Activated gamma-delta T cell (primary cell): Measurements from ENCODE around the gene BAIAP2L2.
"Not testable (repeated sequence)": the region's sequence is repeated elsewhere in the genome, so short reads cannot be mapped to it uniquely, and the experiment has no call there.

ENCODE experiments used
- DNase-seq: peaks from one replicate; lab custom pipeline; 2025; lab: John Stamatoyannopoulos, UW

BAIAP2L2 gene

DNA sequence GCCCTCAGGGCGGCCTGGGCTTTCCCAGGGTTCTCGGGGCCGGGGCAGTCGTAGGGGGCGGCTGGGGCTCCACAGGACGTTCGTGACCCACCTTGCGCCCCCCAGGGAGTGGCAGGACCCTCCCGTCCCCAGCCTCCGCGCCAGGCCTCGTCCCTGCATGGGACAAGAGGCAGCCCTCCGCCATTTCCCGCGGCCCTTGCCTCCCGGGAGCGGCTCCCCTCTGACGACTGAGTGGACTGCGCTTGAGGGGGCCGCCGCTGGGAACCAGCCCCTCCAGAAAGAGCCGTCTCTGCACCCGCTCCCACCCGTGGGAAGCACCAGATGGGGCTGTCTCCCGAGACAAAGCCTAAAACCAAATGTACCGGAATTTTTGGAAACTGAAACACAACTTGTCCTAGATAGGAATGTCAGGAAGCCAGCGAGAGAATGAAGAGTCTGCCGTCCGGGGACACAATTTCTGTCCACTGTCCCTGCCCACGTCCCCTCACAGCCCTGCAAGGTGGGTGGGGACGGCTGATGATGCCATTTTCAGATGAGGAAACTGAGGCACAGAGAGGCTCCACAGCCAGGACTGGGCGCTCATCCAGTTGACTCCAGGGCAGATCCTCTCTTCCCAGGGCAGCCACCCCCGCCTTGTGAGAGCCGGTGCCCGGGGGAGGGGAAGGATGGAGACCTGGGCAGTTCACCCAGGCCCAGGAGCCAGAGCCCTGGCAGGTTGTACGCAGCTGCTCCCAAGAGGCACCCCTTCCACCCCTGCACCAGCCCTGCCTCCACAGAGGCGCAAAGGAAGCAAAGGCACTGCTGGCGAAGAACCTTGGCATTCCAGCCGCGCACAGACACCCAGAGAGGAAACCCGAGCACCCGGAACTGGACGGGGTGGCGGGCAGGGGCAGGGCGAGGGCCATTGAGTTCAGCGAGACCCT, 71.3 kb downstream of the BAIAP2L2 start:
- DNase-seq = no peak

DNA sequence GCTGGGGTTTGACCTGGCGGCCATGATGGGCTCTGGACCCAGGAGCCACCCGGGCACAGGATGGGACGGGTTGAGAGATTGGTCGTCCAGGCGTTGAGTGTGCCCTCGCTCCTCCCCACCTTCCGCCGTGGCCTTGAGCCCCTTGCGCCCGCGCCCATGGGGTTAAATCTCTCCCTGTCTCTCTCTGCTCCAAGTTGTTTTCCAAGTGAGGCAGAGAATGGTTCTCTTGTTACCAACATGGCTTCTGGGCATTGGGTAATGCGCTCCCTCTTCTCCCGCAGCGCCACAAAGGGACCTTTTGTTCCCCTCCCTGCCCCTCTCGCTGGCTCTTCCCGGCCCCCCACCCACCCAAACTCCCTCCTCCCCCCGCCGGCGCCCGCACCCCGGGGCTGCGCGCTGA, 72.1 kb downstream of the BAIAP2L2 start:
- no peak for DNase-seq

GRCh38 chr22:38037367-38038150, 72.9 kb downstream of the BAIAP2L2 start:
- DNase-seq = not testable (repeated sequence)

DNA sequence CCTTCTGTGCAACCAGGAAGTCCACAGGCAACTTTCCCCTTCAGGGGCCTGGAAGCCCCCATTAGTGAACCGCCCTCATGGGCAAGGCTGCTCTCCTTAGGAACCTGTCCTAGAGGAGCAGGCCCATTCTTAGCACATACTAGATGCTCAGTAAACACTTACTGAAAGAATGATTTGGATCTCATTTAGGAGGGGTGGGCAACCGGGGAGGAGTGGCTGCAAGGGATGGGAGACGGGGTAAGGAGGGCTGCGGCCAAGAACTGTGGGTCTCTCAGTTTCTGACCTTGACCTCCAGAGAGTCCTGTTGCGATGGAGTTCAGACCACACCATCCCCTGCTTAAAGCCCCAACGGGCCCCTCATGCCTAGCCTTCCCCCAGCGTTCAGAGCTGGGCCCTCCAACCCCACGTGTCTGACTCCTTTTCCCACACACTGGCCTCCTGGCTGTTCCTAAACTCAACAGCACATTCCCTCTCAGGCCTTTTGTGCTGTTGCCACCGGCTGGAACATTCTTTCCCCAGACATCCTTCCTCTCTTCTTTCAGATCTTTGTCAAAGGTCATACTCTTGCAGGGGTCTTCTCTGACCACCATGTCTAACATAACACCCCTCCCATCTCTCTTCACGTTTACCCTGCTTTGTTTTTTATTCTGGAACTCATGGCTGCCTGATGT, 74.0 kb downstream of the BAIAP2L2 start:
- no peak for DNase-seq

DNA sequence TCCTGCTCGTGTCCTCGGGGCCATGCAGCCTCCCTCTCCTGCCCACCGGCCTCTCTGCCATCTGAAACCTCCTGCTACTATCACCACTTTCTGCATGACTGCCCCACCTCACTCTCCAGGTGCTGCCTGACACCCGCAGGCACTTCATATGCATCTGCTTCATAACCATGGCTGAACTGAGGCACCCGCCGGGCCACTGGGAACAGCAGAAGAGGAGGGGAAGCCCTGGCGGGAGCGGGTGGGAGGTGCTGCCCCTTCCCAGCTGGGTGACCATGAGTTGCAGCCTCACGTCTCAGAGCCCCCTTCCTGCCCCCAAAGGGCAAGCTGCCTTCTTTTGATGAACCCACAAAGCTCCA, 75.0 kb downstream of the BAIAP2L2 start:
- no peak for DNase-seq
